Endothelial cell of umbilical vein (primary cell): Measurements from ENCODE around the gene ZNF282. TPM values are rescaled to one million over a fixed set of nuclear protein-coding genes. Genes with fewer than 3 reads are reported as not detected.
A peak's percentile ranks its signal among the peaks of the same experiment; 100 is the strongest.

Experiments
- BruUV-seq: library from RNA; stranded (reverse); fragments of 400-500 nt; replicated peaks from 2 replicates; lab custom pipeline; 2021; lab: Mats Ljungman, UMichigan
- CTCF ChIA-PET: fragments of 300-600, 350-600 bp; sonication (Branson Sonifier 250); formaldehyde crosslinking; loops from one replicate; lab custom pipeline; 2021; ENCODE audit warnings: antibody characterized with exemption, inconsistent platforms; lab: Charles Lee
- POLR2A ChIA-PET: fragments of 300-600, 350-600 bp; sonication (Branson Sonifier 250); formaldehyde crosslinking; loops from one replicate; lab custom pipeline; 2021; ENCODE audit warnings: antibody characterized with exemption, inconsistent platforms; lab: Charles Lee
- DNase-seq: peaks from one replicate; pipeline ENCODE4 v3.0.0-alpha.2; 2011; ENCODE audit warnings: low read depth, low spot score
- FAIRE-seq: peaks from 2 replicates; lab custom pipeline; 2011; peaks lifted over from hg19 to GRCh38; lab: Jason Lieb, UNC
- H2AFZ ChIP-seq: 2 replicates; pipeline ENCODE4 v1.6.0; 2012; ENCODE audit warnings: low read depth, low read length, control low read depth, inconsistent platforms
- H3K27ac ChIP-seq: 2 replicates; pipeline ENCODE4 v1.5.1; 2011; ENCODE audit warnings: low read depth, mild to moderate bottlenecking, control low read depth, low read length, moderate library complexity; ENCODE audit not compliant: insufficient read depth
- H3K27me3 ChIP-seq, 2 experiments: 2 replicates each; pipeline versions ENCODE4 v1.6.0 to v1.6.1; 2011; ENCODE audit warnings: low read length in 2 of 2, mixed read lengths in 1 of 2; ENCODE audit not compliant: control insufficient read depth in 2 of 2, insufficient read depth in 2 of 2
- H3K36me3 ChIP-seq, 2 experiments: 2 replicates in 1 of 2; 3 replicates in 1 of 2; pipeline ENCODE4 v1.5.1; 2011; ENCODE audit warnings: low read length in 2 of 2, mild to moderate bottlenecking in 1 of 2, moderate library complexity in 1 of 2; ENCODE audit not compliant: control insufficient read depth in 2 of 2, insufficient read depth in 2 of 2; ENCODE audit errors: extremely low read depth in 1 of 2
- H3K4me1 ChIP-seq: 3 replicates; pipeline ENCODE4 v1.5.1; 2011; ENCODE audit warnings: mild to moderate bottlenecking, low read length; ENCODE audit not compliant: control insufficient read depth, insufficient read depth; ENCODE audit errors: extremely low read depth
- H3K4me2 ChIP-seq: 2 replicates; pipeline ENCODE4 v1.6.1; 2011; ENCODE audit warnings: low read length, control low read depth, mixed read lengths; ENCODE audit not compliant: insufficient read depth
- H3K4me3 ChIP-seq, 3 experiments: fragments of 200-600 bp in 1 of 3; sonication (generic), shearing (Covaris generic) in 1 of 3; replicated peaks in 1 of 3; 2 replicates each; pipeline ENCODE4 v1.5.1; 2011 to 2016; ENCODE audit warnings: control low read depth in 3 of 3, low read length in 3 of 3, mild to moderate bottlenecking in 2 of 3, inconsistent platforms in 1 of 3, low read depth in 1 of 3, moderate library complexity in 1 of 3; ENCODE audit not compliant: insufficient read depth in 1 of 3
- H3K79me2 ChIP-seq: 2 replicates; pipeline ENCODE4 v1.6.0; 2012; ENCODE audit warnings: low read length, inconsistent platforms; ENCODE audit not compliant: control insufficient read depth, insufficient read depth
- H3K9ac ChIP-seq: replicated peaks from 2 replicates; pipeline ENCODE3; 2011; ENCODE audit warnings: low read length, control low read depth; ENCODE audit not compliant: insufficient read depth; ENCODE audit errors: extremely low read depth
- H3K9me1 ChIP-seq: replicated peaks from 3 replicates; pipeline ENCODE4 v1.6.0; 2011; ENCODE audit warnings: mild to moderate bottlenecking, low read length; ENCODE audit not compliant: control insufficient read depth, insufficient read depth; ENCODE audit errors: extremely low read depth
- H3K9me3 ChIP-seq: replicated peaks from 2 replicates; pipeline ENCODE4 v1.5.1; 2012; ENCODE audit warnings: low read length, inconsistent platforms; ENCODE audit not compliant: control insufficient read depth, insufficient read depth
- H4K20me1 ChIP-seq: replicated peaks from 2 replicates; pipeline ENCODE3; 2011; ENCODE audit warnings: mild to moderate bottlenecking, low read length; ENCODE audit not compliant: control insufficient read depth, insufficient read depth; ENCODE audit errors: extremely low read depth
- CTCF ChIP-seq, 2 donors: IDR thresholded peaks; 1 replicate in 1 of 2; 2 replicates in 1 of 2; pipeline ENCODE4 v1.5.1; 2011; ENCODE audit warnings: low read length in 2 of 2, mild to moderate bottlenecking in 2 of 2, moderate library complexity in 2 of 2, control low read depth in 1 of 2, inconsistent platforms in 1 of 2, low read depth in 1 of 2; ENCODE audit not compliant: insufficient read depth in 1 of 2; ENCODE audit errors: extremely low read depth in 1 of 2
- EZH2 ChIP-seq: IDR thresholded peaks from 2 replicates; pipeline ENCODE4 v1.6.1; 2012; ENCODE audit warnings: borderline replicate concordance, low read depth, mild to moderate bottlenecking, moderate library complexity, low read length, inconsistent platforms; ENCODE audit not compliant: severe bottlenecking
- FOS ChIP-seq: IDR thresholded peaks from 2 replicates; pipeline ENCODE4 v1.6.1; 2011; ENCODE audit warnings: mild to moderate bottlenecking, low read length, moderate library complexity, borderline replicate concordance; ENCODE audit not compliant: insufficient read depth
- JUN ChIP-seq: IDR thresholded peaks from 2 replicates; pipeline ENCODE4 v1.6.1; 2011; ENCODE audit warnings: borderline replicate concordance, low read depth; ENCODE audit not compliant: insufficient read length, insufficient read depth
- POLR2AphosphoS5 ChIP-seq: IDR thresholded peaks from 2 replicates; pipeline ENCODE4 v1.6.1; 2012; ENCODE audit warnings: low read depth, mild to moderate bottlenecking, control low read depth, low read length, moderate library complexity; ENCODE audit not compliant: insufficient read depth
- dilution Hi-C: fragments of 300-500 bp; cut with MboI; formaldehyde crosslinking; loops from one replicate; pipeline ENCODE4 v1.15.0; 2019; ENCODE audit warnings: low sequenced_read_pairs; ENCODE audit not compliant: extremely low pct_ligation_motif_present
- intact Hi-C: fragments of 100-400 bp; cut with micrococcal nuclease; formaldehyde crosslinking; loops from one replicate; pipeline ENCODE4 v1.10.0; 2022
- polyA plus RNA-seq, 4 experiments: library from polyadenylated mRNA; depleted of rRNA in 3 of 4; stranded (reverse) in 3 of 4; unstranded in 1 of 4; fragments of >200 nt; gene quantifications; 2 replicates each; pipeline versions ENCODE4 v1.2.1 to v1.2.3, GENCODE V29; 2011 to 2012; ENCODE audit warnings: missing spikeins in 1 of 4
- total RNA-seq: library from RNA; stranded (reverse); gene quantifications from 2 replicates; pipeline ENCODE4 v1.2.3, GENCODE V29; 2021

ZNF282 gene
- total and polyA plus RNA-seq, 2 donors (not counting 3 experiments of a cell fraction or from before 2014, with no cell fraction given): 20.0 to 34.4 TPM

- Histone ChIP-seq H3K4me3 (no peak overlapping the region), H3K4me1 (peaks cover 4% of the 10 kb centered on the region), H3K4me2 (no peak overlapping the region), H3K9me1 (no peaks in the 10 kb centered on the region), H3K36me3 (peaks cover 15 to 62% of the 10 kb centered on the region in 2 experiments), H2AFZ (no peak overlapping the region), H3K27me3 (no peaks in the 10 kb centered on the region), H3K27ac (peak overlapping the region; percentile 28), H3K79me2 (peaks cover under 1% of the 10 kb centered on the region), H3K9me3 (no peaks in the 10 kb centered on the region), H3K9ac (no peak overlapping the region), H4K20me1 (no peaks in the 10 kb centered on the region)
- CTCF ChIA-PET: interaction anchor here (1.0 to 5.6 kb wide), 2 partner anchors 14 to 62 kb away, joined by 4 to 21 read pairs; partner anchors contain the start of genes ZNF282 and ZNF398
- dilution Hi-C loops: no loop called here
- intact Hi-C loops: loop anchor here (1.0 kb wide), 2 partner anchors 30 to 288 kb away; partner anchors contain the start of genes ZNF212 and ZNF746
- DNase-seq (peak; percentile 59), FAIRE-seq (peak; percentile 98)
- BruUV-seq: no TSS peak
- POLR2A ChIA-PET: no interaction called here
- TF ChIP-seq EZH2 (no peak), JUN (peak; percentile 47), FOS (peak; percentile 76), POLR2AphosphoS5 (no peak), CTCF (IDR thresholded peaks at IDR 0.05; ENCODE audit: extremely low read depth in 1 of 2, insufficient read depth in 1 of 2, low read depth in 1 of 2, low read length in 2 of 2) (peak; percentile 73 to 82)
These were observed 14.3 kb downstream of the ZNF282 start for GRCh38 chr7:149209518-149210269.
